OCI-LY3 (cell line): ENCODE results near the gene RAB38.

Experiments used
- H2AFZ ChIP-seq: fragments of 200-600, 300-600 bp; shearing (Covaris generic); 2 replicates; pipeline ENCODE4 v1.6.0; 2014; ENCODE audit warnings: antibody characterized with exemption, low read depth, low read length
- H3K27ac ChIP-seq: fragments of 200-600, 300-600 bp; sonication (generic); 2 replicates; pipeline ENCODE4 v1.5.1; 2014; ENCODE audit warnings: mild to moderate bottlenecking, low read length, moderate library complexity, mixed read lengths
- H3K27me3 ChIP-seq: fragments of 200-600, 300-600 bp; sonication (generic); 2 replicates; pipeline ENCODE4 v1.6.1; 2014; ENCODE audit warnings: low read depth, low read length, mixed read lengths
- H3K36me3 ChIP-seq: fragments of 200-600, 300-600 bp; sonication (generic); replicated peaks from 2 replicates; pipeline ENCODE3; 2014; ENCODE audit warnings: low read depth, low read length, mixed read lengths
- H3K4me1 ChIP-seq: fragments of 300-600, 200-600 bp; sonication (generic); 2 replicates; pipeline ENCODE4 v1.6.1; 2014; ENCODE audit warnings: low read length, mixed read lengths
- H3K4me2 ChIP-seq: fragments of 200-600, 300-600 bp; sonication (generic); 2 replicates; pipeline ENCODE4 v1.6.1; 2014; ENCODE audit warnings: low read length, mixed read lengths
- H3K4me3 ChIP-seq: fragments of 300-600, 200-600 bp; sonication (generic); 2 replicates; pipeline ENCODE4 v1.5.1; 2014; ENCODE audit warnings: antibody characterized with exemption, mild to moderate bottlenecking, low read length, moderate library complexity
- H3K79me2 ChIP-seq: fragments of 300-600, 200-600 bp; shearing (Covaris generic); 2 replicates; pipeline ENCODE4 v1.6.1; 2014; ENCODE audit warnings: mild to moderate bottlenecking, low read length, mixed read lengths
- H3K9ac ChIP-seq: fragments of 300-600, 200-600 bp; shearing (Covaris generic); 2 replicates; pipeline ENCODE4 v1.6.0; 2014; ENCODE audit warnings: mild to moderate bottlenecking, low read length, moderate library complexity
- H3K9me3 ChIP-seq: fragments of 200-600, 300-600 bp; shearing (Covaris generic); 2 replicates; pipeline ENCODE4 v1.6.1; 2014; ENCODE audit warnings: low read length, mixed read lengths; ENCODE audit not compliant: insufficient read depth
- H4K20me1 ChIP-seq: fragments of 200-600, 300-600 bp; sonication (generic); 2 replicates; pipeline ENCODE4 v1.6.1; 2016; ENCODE audit warnings: low read length, mixed read lengths; ENCODE audit not compliant: insufficient read depth
- EZH2phosphoT487 ChIP-seq: fragments of 200-600 bp; shearing (Covaris generic); IDR thresholded peaks from 2 replicates; pipeline ENCODE4 v1.6.1; 2018; ENCODE audit warnings: antibody characterized with exemption, mixed run types, low read depth
- TF ChIP-seq, protein P1 (sequence below): fragments of 200-600, 300-600 bp; sonication (generic); IDR thresholded peaks from 2 replicates; pipeline ENCODE4 v1.5.1; 2014; ENCODE audit warnings: antibody characterized with exemption, low read length, low read depth

RAB38 gene

DNA sequence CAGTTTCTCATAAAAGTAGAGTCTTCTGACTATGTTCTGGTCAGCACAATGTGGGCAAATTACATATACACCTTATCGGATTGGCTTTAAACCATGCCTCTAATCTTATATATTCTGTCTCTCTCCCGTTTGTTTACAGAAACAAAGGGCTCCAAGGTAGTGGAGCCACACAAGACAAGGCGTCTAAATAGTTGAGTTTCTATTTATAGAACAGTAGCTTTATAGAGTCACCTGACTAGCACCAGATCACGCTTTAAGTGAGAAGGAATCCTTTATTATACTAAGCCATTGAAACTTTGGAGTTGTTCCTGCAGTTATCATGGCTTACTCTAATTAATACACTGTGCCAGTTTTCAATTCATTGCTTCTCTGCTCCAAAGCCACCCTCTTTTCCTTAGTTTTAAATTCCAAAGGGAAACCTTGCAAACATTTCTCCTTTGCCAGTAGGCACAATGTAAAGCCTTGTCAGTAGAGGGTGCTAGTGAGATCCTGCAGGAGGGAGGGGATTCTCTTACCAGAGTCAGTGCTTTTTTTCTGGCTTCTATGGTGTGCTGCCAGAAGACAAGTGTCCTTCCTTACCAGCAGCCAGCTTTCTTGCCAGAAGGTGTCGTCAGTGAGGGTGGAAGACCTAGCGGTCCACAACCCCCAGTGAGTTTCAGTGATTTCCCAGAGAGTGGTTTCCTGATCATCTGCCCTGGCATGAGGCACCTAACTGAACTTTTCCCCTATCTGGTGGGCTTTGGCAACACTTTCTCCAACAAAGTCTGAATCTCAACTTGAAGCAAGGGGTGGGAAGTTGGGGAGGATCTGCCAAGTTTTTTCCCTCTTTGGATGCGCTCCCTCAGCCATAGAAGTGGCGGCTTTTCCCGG is 71.7 kb downstream of the RAB38 start:
- Histone ChIP-seq H4K20me1 (no peaks in the 10 kb centered on the region), H3K4me1 (peaks cover 28% of the 10 kb centered on the region), H3K4me2 (peak overlapping the region; percentile 33), H3K27ac (no peak overlapping the region), H3K9ac (no peak overlapping the region), H3K9me3 (no peaks in the 10 kb centered on the region), H3K4me3 (no peak overlapping the region), H2AFZ (no peak overlapping the region), H3K27me3 (no peaks in the 10 kb centered on the region), H3K79me2 (no peaks in the 10 kb centered on the region), H3K36me3 (no peaks in the 10 kb centered on the region)
- TF ChIP-seq, protein P1, sequence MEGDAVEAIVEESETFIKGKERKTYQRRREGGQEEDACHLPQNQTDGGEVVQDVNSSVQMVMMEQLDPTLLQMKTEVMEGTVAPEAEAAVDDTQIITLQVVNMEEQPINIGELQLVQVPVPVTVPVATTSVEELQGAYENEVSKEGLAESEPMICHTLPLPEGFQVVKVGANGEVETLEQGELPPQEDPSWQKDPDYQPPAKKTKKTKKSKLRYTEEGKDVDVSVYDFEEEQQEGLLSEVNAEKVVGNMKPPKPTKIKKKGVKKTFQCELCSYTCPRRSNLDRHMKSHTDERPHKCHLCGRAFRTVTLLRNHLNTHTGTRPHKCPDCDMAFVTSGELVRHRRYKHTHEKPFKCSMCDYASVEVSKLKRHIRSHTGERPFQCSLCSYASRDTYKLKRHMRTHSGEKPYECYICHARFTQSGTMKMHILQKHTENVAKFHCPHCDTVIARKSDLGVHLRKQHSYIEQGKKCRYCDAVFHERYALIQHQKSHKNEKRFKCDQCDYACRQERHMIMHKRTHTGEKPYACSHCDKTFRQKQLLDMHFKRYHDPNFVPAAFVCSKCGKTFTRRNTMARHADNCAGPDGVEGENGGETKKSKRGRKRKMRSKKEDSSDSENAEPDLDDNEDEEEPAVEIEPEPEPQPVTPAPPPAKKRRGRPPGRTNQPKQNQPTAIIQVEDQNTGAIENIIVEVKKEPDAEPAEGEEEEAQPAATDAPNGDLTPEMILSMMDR, result peak; percentile 99
- no peak for TF ChIP-seq EZH2phosphoT487

DNA sequence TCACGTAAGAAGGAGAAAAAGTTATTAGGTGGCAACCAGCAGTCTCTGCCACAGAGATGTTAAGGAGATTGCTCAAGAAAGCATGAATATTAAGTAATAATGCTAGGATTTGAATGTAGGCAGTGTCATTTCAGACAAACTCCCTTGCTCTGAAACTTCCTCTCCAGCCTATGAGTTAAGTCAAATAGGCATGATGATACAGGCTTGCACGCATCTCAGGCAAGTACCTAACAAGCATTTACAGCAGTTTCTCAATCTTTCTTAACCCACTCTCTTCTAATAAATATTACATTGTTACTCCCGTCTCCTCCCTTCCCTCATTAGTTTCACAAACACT is 72.7 kb downstream of the RAB38 start:
- TF ChIP-seq, protein P1, result no peak
- no peak for TF ChIP-seq EZH2phosphoT487
- no peaks in the 10 kb centered on the region for H4K20me1 ChIP-seq
- H2AFZ ChIP-seq, result no peak overlapping the region
- H3K9ac ChIP-seq, result no peak overlapping the region
- no peaks in the 10 kb centered on the region for H3K36me3 ChIP-seq
- H3K27ac ChIP-seq, result no peak overlapping the region
- H3K4me3 ChIP-seq, result no peak overlapping the region
- H3K4me2 ChIP-seq, result no peak overlapping the region
- H3K27me3 ChIP-seq, result no peaks in the 10 kb centered on the region
- peaks cover 28% of the 10 kb centered on the region for H3K4me1 ChIP-seq
- no peaks in the 10 kb centered on the region for H3K9me3 ChIP-seq
- H3K79me2 ChIP-seq, result no peaks in the 10 kb centered on the region

DNA sequence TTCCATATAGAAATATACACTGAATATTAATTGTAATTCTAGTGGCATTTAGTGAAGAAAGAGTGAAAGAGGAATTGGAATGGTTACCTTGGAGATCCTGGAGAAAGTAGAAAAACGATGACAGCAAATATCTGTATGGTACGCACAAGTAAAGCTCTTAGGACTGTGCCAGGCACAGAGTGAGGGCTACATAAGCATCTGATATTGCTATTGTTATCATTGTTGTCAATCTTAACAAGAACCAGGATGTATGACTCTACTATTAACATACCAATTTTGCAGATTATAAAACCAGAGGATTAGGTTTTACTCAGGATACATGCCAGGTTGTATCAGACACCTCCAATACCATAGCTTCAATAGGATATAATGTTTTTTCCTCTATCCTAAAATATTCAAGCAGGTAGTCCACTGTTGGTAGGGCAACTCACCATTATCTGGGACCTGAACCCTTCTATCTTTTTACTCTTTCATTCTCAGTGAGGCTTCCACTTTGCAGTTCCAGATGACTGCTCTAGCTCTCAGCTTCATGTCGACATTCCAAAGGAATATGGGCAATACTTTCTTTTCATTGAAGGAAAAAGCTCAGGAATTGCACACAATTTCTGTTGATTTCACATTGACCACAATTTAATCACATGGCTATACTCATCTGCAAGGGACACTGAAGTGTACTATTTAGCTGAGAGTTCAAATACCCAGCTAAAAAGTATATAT is 73.2 kb downstream of the RAB38 start:
- no peak overlapping the region for H3K27ac ChIP-seq
- H3K9me3 ChIP-seq, result no peaks in the 10 kb centered on the region
- H3K27me3 ChIP-seq, result no peaks in the 10 kb centered on the region
- H4K20me1 ChIP-seq, result no peaks in the 10 kb centered on the region
- H3K4me3 ChIP-seq, result no peak overlapping the region
- H3K79me2 ChIP-seq, result no peaks in the 10 kb centered on the region
- H3K36me3 ChIP-seq, result no peaks in the 10 kb centered on the region
- no peak overlapping the region for H2AFZ ChIP-seq
- peaks cover 28% of the 10 kb centered on the region for H3K4me1 ChIP-seq
- TF ChIP-seq, protein P1, result no peak
- no peak for TF ChIP-seq EZH2phosphoT487
- H3K9ac ChIP-seq, result no peak overlapping the region
- no peak overlapping the region for H3K4me2 ChIP-seq

DNA sequence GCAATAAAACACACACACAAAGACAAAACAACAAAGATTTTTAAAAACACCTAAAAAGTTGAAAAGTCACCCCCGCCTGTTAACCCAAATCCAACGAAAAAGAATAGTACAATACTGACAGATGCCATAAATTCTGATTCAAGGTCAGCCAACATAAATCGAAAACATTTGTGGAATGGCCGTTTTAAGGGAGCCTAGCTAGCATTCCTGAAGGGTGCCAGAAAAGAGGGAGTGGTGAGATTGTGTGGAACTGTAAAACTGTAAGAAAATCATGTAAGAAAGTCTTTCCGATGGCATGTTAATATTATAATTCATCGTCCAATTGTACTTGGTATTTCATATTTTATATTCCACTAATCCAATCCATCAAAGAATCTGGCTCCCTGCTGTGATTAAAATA is 75.1 kb downstream of the RAB38 start:
- Histone ChIP-seq H2AFZ (no peak overlapping the region), H3K4me1 (peaks cover 16% of the 10 kb centered on the region), H4K20me1 (no peaks in the 10 kb centered on the region), H3K27me3 (no peaks in the 10 kb centered on the region), H3K4me2 (no peak overlapping the region), H3K9ac (no peak overlapping the region), H3K9me3 (no peaks in the 10 kb centered on the region), H3K36me3 (no peaks in the 10 kb centered on the region), H3K4me3 (no peak overlapping the region), H3K27ac (no peak overlapping the region), H3K79me2 (no peaks in the 10 kb centered on the region)
- TF ChIP-seq, protein P1, result no peak
- no peak for TF ChIP-seq EZH2phosphoT487
